GM21381 (cell line): Measurements from ENCODE around the gene STING1.

Source experiments
- ATAC-seq: cut with Tn5 transposase; IDR thresholded peaks from one replicate; pipeline ENCODE4 v1.9.1; 2021; ENCODE audit warnings: mild to moderate bottlenecking, moderate library complexity; ENCODE audit not compliant: unreplicated experiment

STING1 gene

DNA sequence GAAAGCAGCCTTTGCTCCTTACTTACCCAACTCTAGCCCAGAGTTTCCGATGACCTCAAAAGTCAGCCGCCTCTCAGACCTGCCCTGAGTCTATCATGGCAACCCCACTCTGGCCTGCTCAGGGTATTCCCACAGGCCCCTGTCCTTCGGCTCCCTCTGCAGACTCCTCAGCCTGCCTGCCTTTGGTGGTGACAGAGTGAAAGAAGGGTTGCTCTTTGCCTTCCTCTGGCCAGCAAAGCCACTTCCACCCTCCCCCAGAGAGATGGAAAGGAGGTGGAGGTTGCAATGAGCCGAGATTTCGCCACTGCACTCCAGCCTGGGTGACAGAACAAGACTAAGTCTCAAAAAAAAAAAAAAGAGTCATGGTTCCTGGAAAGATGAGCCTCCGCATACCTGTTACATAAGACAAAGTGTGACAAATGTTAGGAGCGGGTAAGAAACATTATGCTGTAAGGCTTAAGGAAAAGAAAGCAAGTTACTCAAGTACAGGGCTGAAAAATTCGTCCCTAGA is 14.1 kb downstream of the STING1 start:
- no peak for ATAC-seq

DNA sequence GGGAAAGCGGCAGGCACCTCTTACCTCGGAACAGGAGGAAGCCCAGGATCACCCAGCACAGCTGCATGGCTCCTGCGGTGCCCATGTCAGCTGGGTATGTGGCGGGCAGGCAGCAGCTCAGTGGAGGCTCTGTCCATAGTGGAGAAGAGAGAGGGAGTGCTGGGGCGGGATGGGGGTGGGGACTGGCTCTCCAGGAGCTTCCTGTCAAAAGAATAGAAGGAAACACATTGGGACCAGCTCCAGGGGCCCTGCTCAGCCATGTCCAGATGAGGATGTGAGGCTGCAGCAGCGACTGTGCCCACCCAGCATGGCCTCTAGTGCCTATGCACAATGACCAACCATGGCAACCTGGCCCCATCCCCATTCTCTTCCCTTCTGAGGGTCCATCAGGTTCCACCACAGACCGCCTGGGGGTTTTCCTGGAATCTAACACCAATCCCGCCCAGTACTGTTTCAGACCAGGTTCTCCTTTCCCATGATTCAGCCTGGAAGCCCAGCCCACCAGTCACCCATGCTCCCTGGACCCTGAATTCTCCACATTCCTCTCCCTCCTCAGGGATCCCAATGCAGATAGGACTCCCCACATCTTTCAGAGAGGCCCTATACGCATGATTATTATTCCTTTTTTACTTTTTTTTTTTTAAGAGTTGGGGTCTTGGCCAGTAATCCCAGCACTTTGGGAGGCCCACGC is 19.8 kb downstream of the STING1 start, which contains the start of gene ECSCR:
Gene ECSCR (minus strand): TSS at position 158 of the 691 bp plus-strand sequence. CDS start 73 bp downstream, at position 85.
- no peak for ATAC-seq

DNA sequence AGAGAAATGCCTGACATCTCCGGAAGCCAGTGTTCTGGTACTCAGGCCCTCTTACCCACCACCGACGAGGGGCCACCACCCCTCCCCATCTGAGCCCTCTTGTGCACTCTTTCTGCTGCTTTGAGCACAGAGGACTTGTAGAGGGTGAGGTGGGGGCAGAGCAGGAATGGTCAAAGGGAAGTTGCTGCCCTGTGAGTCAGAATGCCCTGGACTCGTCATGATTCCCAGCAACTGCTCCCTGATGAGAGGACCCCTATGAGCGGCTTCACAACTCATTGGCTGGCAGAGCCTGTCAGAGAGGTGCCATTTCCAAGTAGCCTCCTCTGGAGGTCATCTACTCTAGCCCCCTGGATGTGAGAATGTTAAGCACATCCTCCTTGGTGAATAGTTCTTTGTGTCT is 20.9 kb downstream of the STING1 start:
- no peak for ATAC-seq

DNA sequence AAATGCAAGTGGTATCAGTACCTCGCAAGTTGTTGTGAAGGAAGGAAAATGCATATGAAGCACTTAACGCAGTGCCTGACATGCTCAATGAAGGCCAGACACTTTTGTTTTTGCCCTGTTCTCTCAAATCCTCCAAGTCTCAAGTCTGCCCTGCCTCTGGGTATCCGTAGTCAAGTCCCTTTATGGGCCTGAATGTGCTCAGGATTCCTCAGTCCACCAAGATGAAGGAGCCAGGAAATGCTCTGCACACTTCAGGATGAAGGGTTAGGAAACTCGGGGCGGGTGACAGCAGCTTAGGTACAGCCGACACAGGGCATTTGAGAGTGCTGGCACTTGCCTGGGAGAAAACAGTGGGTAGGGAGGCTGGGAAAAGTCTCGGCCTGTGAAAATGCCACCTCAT is 21.4 kb downstream of the STING1 start:
- ATAC-seq = no peak

DNA sequence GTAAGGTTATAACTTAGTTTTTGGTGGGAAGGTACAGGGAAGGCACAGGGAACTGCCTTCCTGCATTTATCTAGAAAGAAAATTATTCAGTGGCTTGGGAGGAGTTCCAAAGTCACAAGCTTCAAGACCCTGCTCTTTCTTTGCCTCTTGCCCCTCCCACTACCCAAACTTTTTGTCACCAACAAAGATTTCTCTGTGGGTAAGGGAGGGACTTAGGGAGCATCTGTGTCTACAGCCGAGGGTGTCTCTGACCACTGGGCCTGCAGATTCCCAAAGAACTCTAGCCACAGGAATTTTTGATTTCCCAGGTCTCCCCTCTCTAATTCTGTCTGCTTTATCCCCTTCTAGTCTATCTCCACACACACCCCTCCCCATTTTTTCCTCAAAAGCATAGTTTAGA is 22.1 kb downstream of the STING1 start:
- no peak for ATAC-seq

DNA sequence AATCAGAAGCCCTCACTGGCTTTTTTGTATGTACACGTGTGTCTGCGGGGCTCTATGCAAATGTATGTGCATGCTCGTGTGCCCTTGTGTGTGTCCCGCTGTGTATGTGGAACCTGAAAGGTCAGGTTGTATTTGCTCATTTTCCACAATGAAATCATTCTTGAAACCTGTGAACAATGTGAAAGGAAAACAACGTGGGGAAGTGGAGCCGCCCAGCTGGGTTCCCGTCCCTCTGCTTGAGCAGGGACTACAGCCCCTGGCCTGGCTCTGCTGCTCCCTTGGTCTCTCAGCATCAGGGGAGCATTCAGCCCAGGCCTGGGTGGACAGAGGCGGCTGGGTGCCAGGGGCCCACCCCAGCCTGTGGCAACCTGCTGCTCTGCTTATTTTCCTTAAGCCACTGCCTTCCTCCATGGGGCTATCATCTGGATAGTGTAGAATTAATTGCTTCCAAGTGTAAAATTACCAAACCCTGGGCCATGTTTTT is 23.1 kb downstream of the STING1 start:
- ATAC-seq = peak; percentile 25

DNA sequence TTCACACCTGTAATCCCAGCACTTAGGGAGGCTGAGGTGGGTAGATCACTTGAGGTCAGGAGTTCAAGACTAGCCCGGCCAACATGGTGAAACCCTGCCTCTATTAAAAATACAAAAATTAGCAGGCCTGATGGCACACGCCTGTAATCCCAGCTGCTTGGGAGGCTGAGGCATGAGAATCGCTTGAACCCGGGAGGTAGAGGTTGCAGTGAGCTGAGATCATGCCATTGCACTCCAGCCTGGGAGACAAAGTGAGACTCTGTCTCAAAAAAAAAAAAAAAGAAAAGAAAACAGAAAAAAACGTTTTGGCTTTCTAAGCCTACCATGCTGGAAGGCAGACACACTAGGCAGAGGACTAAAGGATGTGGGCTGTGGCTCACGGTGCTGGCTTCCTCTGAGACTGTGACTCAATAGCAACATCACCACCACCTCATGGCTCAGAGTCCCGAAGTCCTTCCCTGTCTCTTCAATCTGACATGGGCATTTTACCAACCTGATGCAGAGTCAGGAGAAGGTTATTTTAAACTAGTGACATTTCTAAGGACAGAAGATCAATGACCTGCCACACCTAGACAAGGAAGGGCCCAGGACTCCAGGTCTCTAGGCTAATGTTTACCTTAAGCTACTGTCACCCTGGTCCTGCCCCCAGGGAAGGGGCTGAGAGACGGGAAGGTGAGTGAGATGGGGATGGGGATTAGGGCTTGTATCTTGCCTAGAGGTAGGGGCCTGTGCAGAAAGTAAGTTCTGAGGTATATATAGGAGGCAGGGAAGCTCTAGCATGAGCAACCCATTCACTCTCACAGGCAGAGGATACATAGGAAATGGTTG is 23.8 kb downstream of the STING1 start:
- peak; percentile 63 for ATAC-seq

DNA sequence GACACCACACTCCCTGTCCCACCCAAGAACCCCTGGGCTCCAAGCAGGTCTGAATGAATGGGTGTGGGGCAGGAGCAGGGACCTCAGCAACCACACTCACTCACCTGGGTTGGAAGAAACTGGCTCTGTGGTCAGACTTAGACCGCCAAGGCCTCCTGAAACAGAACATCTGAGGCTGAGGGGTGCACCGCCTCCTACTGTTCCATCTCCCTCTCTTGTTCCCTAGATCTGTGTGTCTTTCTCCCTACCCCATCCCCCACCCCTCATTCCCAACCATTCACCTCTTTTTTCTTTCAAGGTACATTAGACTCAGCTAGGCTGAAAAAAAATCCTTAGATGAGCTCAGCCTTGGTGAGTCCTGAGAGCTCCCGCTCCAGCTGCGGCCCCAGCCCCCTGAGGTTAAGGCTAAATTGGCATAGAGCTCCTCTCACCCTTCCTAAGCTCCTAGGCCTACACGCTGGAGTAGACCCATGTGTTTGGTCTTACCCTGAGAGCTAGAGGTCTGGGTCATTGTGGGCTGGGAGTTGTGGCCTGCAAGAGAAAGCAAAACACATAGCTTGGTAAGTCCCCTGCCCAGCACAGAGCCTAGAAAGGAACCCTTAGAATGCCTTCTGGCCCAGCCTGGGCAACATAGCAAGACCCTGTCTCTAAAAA is 24.8 kb downstream of the STING1 start:
- ATAC-seq = no peak

DNA sequence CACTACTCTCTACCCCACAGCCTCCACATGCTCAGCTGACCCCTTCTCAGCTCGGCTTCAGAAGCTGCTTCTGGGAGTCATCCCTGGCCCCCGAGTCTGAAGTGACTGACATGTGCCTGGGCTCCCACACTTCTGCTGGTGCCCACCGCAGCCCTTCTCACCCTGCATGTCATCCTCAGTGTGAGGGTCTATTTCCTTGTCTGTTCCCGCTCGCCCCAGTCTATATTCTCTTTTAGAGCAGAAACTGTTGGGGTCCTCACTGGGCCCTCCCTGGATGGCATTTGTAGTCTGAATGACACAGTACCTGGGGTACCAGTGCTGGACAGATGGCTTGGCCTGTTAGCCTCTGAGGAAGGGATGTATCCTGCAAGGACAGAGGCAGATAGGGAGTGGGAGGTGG is 25.3 kb downstream of the STING1 start:
- ATAC-seq = no peak

DNA sequence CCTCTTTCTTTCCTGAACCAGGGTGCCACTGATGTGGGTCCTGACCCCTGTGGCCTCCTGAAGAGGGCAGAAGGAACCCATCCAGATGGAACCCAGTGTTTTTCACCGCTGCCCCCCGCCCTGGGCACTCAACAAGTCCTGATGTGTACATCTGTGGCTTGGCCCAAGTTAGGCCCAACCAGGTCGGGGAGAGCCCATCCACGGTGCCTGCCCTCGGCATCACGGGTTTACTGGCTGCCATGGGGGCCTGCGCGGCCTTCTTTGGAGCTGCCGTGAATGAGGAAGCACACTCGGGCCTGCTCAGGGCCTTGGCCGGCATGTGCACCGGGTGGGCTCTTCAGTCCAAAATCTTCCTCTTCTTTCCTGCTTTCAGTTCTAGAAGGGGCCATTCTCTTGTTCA is 25.8 kb downstream of the STING1 start:
- no peak for ATAC-seq

DNA sequence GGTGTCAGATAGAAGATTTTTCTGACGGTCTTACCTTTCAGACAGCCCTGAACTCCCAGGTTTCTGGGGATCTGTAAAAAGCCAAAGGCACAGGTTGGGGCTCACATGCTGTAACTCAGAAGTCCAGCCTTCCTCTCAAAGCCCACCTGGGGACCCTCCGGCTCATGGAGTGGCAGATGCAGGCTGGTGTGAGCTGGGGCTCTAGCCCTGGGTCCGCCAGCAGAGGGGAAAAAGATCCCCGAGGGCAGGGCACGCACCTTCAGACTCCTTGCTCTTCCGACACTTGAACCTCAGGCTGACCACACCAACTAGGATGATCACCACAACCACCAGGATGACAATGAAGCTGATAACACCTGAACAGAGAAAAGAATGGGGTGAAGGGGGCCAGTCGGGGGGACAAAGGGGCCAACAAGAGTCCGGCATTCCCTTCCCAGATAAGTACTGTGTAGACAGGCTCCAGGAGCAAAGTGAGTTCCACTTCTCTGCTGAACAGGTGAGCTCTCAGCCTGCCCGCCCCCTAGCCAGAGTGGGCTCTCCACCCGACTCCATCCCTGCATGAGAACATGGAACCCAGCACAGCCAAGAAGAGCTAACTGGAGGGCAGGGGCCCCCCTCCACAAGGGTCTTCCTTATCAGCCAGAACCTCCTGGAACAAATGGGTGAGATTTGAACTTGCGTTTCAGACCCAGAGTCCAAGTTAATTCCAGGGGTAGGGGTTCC is 27.8 kb downstream of the STING1 start:
- no peak for ATAC-seq

DNA sequence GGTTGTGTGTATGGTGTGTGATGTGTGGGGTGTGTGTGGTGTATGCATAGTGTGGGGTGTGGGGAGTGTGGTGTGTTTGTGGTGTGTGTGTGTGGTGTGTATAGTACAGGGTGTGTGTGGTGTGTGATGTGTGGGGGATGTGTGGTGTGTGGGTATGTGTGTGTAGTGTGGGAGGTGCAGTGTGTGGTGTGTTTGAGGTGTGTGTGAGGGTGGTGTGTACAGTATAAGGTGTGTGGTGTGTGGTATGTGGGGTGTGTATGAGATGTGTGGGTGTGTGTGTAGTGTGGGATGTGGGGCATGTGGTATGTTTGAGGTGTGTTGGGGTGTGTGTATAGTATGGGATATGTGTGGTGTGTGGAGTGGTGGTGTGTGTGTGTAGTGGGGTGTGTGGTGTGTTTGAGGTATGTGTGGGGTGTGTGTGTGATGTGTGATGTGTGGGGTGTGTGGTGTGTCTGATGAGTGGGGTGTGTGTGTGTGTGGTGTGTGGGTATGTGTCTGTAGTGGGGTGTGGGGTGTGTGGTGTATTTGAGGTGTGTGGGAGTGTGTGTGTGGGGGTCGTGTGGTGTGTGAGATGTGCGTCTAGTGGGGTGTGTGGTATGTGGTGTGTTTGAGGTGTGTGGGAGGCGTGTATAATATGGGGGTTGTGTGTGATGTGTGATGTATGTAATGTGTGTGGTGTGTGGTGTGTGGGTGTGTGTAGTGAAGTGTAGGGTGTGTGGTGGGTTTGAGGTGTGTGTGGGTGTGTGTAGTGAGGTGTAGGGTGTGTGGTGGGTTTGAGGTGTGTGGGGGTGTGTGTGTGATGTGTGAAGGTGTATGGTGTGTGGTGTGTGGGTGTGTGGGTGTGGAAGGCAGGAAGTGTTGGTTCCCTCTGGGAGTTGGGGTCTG is 28.6 kb downstream of the STING1 start:
- no peak for ATAC-seq

DNA sequence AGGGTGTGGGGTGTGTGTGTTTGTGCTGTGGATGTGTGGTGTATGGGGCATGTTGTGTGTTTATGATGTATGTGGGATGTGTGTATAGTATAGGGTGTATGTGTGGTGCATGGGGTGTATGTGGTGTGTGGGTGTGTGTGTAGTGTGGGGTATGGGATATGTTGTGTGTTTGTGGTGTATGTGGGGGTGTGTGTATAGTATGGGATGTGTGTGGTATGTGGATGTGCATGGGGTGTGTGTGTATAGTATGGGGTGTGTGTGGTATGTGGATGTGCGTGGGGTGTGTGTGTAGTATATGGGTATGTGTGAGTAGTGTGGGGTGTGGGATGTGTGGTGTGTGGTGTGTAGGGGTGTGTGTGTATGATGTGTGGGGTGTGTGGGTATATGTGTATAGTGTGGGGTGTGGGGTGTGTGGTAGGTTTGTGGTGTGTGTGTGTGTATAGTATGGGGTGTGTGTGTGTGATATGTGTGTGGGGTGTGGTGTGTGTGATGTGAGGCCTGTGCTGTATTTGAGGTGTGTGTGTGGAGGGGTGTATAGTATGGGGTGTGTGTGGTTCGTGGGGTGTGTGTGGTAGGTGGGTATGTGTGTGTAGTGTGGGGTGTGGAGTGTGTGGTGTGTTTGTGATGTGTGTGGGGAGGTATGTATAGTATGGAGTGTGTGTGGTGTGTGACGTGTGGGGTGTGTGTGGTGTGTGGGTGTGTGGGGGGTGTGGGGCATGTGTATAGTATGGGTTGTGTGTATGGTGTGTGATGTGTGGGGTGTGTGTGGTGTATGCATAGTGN is 30.5 kb downstream of the STING1 start:
- ATAC-seq = no peak

DNA sequence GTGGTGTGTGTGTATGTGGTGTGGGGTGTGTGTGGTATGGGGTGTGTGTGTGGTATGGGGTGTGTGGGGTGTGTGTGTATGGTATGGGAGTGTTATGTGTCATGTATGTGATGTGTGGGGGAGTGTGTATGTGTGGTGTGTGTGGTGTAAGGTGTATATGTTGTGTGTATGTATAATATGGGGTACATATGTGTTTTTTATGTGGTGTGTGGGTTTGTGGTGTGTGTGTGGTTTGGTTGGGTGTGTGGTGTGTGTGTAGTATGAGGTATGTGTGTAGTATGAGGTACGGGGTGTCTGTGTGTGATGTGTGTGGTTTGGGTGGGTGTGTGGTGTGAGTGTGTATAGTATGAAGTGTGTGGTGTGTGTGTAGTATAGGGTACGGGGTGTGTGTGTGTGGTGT is 31.4 kb downstream of the STING1 start:
- no peak for ATAC-seq

DNA sequence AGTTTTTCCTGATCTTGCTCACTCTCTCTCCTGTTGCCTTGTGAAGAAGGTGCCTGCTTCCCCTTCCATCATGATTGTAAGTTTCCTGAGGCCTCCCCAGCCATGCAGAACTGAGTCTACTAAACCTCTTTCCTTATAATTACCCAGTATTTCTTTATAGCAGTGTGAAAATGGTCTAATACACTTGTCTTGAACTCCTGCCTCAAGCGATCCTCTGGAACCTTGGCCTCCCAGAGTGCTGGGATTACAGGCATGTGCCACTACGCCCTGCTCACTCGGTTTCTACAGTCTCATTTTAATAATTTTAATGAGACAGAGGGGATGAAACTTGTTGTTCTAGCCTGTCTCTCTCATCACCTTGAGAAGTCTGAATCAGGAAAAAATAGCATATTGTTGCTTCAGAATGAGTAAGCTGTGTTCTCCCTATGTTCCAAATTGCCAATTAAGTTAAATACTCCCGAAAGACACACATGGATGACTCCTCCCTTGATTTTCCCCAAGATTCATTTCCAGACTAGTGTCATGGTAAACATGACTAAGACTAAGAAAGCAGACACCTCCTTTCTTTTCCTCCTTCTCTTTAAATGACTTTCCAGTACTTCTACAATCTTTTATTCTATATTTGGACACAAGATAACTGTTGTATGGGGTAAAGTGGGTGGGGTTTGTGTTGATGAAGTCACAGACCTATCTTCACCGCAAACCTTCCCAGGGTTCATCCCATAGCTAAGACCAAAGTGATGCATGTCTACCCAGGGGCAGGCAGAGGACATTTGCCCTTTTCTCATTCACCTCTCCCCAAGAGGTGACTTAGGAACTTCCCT is 35.4 kb downstream of the STING1 start:
- peak; percentile 55 for ATAC-seq

DNA sequence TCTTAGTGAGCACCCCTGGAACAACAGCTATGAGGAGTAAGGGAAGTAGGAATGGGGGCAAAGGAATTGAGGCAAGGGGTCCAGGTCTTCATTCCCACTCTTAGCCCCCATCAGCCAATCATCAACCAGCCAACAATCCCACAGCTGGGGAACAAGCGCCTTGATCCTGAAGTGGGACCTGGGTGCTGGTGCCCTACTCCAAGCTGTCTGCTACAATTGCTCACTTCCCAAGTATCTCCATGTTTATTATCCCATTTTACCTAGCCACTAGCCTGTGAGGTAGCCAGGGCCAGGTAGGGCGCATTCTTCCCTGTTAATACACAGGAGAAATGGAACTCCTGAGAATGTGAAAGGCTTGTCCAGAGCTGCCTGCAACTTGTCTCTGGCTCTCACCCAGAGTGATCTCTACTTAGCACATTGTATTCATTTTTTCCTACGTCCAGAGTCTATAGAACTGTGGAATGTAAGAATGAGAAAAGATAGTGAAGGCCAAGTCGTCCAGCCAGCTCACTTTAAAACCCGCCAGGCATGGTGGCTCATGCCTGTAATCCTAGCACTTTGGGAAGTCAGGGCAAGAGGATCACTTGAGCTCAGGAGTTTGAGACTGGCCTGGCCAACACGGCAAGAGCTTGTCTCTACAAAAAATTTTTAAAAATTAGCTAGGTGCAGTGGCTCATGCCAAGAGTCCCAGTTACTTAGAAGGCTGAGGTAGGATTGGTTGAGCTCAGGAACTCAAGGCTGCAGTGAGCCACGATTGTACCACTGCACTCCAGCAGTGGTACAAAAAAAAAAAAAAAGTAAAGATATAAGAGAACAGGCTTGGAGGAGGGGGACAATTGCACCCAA is 37.0 kb downstream of the STING1 start:
- ATAC-seq = no peak

DNA sequence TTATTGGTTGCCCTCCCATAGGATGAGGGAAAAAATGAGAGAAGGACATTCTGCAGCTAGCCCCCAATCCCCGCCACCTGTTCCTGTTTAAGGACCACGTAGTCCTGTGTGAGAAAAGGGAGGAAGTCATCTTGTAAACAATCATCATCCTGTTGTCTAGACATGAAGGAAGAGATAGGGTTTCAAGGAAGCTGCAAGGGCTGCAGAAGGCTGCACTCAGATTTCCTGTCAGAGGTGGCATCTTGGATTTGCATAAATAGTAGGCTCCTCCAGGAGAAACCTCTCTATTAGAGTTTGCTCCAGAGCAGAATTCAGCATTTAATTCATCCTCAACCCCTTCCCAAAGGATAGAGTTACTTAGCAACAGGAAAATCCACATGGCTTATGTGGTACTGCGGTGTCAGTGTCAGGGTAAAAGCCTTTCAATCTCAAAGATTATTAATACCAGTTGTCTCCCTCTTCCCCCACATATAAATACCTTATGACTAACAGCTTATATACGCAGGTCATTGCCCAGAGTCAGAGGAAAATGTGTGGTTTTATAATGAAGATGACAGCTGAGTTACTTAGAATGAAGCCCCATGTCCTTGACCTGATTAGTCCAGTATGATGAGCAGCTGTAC is 38.6 kb downstream of the STING1 start:
- no peak for ATAC-seq
